ENCODE measurements around the gene PSMG3. TPM values are rescaled to one million over a fixed set of nuclear protein-coding genes. Genes with fewer than 3 reads are reported as not detected.

Gene PSMG3
- total RNA-seq, 4 donors from 2014 or later, result 13.5 to 39.7 (median 31.5) TPM

DNA sequence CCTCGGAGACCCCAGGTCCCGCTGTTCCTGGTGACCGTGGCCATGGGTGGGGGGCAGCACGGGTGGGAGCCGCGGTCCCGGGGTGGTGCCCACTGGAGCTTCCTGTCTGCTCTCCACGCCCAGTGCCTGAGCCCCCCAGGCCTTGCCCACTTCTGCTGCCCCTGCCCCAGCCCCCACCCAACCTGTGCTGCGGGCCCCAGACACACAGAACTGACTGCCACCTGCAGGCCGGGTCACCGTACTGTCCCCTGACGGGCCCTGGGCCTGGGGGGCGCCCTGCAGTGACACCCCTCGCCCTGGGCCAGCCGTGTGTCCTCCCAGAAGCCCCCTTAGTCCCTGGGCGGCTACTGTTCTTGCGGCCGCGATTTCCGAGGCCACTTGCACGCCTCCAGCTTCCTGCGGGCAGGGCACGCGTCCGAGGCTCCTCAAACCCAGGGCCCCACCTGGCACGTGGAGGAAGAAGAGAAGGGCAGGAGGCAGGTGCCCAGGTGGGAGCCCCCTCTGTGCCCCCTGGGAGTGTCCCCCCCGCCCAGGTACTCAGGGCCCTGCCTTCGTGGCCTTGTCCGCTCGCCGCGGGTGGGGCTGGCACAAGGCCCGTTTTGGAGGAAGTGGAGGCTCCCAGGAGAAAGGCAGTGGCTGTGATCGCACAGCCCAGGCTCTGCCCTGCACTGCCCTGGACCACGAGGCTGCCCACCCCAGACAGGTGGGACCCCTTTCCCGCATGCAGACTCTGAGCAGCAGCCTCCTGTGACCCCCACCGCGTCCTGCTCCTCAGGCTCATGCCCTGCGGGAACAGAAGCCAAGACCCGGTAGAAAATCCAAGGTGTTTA, 24.2 kb downstream of the PSMG3 start:
- TF ChIP-seq, protein P1, sequence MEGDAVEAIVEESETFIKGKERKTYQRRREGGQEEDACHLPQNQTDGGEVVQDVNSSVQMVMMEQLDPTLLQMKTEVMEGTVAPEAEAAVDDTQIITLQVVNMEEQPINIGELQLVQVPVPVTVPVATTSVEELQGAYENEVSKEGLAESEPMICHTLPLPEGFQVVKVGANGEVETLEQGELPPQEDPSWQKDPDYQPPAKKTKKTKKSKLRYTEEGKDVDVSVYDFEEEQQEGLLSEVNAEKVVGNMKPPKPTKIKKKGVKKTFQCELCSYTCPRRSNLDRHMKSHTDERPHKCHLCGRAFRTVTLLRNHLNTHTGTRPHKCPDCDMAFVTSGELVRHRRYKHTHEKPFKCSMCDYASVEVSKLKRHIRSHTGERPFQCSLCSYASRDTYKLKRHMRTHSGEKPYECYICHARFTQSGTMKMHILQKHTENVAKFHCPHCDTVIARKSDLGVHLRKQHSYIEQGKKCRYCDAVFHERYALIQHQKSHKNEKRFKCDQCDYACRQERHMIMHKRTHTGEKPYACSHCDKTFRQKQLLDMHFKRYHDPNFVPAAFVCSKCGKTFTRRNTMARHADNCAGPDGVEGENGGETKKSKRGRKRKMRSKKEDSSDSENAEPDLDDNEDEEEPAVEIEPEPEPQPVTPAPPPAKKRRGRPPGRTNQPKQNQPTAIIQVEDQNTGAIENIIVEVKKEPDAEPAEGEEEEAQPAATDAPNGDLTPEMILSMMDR (IDR thresholded peaks at IDR 0.05; ENCODE audit: low read depth), result no peak

DNA sequence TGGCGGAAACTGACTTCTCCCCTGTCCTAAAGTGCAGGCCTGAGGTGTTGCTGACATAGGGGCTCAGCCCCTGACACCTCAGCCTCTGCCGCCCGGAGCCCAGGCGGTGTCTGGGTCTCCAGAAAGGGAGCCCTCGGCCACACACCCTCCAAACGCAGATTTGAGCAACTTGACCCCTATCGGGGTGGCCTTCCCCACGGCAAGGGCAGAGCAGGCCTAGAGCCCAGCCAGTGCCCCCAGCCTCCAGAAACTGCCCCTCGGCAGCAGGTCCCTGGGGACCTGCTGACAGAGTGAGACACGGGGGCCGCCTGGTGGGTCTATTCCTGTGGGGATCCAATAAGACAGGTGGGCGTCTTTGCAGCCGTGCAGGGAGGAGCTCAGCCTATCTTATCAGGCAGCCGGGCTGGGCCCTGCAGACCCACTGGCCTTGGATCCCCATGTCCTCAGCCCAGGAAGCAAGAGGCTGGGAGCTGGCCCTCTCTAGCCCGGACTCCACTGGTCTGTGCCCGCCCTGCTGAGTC, 24.9 kb downstream of the PSMG3 start:
- TF ChIP-seq, protein P1 (IDR thresholded peaks at IDR 0.05; ENCODE audit: low read depth), result no peak

DNA sequence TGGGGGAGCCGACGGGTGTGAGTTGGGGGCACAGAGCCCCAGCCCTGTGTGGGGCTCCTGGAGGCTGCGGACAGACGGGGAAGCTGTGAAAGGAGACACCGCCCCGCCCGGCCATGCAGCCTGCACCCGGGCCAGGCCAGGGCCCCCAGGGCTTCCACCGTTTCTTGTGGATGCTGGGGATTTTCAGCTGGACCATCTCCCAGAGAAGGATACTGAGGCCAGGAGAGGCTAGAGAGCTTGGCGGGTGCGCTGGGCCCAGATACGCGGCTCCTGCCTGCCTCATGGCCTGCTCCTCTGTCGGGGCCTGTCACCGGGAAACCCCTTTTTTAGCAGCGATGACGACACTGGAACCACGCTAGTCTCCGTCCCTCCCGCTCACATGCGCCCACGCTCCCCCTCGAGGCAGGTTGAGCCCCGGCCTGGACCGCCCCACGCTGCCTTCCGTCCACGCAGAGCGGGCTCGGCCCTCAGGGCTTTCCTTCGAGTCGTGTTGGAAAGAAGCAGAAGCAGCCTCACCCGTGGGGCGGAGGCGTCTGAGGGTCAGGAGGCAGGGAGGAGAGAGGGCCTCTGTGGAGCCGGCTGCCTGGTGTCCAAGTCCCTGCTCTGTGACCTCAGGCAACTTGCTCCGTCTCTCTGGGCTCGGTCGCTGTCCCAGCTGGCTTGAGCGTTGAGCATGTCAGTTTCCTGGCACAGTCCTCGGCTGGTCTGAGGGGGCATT, 25.5 kb downstream of the PSMG3 start:
- TF ChIP-seq, protein P1 (IDR thresholded peaks at IDR 0.05; ENCODE audit: low read depth), result no peak

DNA sequence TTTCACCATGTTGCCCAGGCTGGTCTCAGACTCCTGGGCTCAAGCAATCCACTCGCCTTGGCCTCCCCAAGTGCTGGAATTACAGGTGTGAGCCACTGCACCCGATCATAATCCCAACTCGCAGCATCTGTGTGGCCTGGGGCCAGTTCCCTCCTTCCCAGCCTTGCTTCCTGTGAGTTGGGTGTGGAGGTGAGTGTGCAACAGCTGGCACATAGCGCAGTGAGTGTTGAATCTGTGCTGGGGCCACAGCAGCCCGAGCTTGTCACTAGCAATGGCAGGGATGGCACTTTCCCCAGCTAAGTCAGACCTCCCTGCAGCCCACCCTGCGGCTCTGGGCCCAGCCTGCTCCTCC, 26.0 kb downstream of the PSMG3 start:
- TF ChIP-seq, protein P1 (IDR thresholded peaks at IDR 0.05; ENCODE audit: low read depth), result no peak

DNA sequence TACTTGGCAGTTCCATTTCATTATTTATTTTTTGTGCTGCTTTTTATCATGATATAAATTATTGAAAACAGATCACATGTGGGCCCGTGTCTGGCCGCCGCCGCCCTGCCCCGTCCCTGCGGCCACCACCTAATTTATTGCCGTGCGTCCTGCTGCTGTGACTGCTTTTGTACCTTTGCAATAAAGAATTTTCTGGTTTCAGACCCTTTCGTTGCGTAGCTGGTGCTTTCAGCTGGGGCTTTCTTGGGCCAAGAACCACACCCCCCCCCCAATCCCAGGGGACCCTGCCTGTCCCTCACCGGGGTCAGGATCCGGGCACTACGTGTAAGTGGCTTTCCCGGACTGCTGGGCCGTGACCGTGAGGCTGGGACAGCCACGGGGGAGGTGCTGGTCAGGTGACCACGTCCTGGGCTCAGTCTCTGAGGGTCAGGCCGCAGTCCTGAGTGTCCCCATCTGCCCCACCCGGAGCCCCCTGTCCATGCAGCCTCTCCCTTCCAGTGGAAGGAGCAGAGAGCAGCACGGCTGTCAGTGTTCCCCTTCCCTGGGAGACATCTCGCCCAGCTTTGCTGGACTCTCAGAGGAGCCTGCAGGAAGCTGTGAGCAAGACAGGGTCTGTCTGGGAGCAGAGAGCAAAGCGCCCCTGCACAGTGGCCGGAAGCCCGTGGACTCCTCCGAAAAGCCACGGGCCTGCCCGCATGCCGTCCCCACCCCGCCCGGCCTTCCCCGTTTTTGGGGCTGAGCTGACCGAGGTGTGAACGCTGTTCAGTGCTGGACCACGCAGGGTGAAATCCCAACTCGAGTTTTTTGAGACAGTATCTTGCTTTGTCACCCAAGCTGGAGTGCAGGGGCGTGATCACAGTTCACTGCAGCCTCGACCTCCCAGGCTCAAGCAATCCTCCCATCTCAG, 26.7 kb downstream of the PSMG3 start:
- TF ChIP-seq, protein P1 (IDR thresholded peaks at IDR 0.05; ENCODE audit: low read depth), result no peak

DNA sequence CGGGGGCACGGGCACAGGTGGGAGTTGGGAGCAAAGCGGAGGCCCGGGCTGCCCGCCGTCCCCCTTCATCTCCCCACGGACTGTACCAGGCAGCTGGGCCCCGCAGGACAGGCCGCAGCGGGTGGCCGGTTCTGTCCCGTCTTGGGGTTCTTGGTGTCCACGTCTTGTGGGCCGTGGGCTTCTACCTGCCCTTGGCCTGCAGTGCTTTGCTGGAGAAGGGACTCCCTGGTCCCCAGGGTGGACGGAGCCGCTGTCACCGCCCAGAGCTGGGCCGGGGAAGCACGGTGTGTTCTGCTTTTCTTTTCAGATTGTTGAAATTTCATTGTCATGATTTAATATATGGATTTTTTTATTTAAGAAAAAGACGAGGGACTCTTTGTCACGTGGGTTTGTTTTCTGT, 27.5 kb downstream of the PSMG3 start:
- TF ChIP-seq, protein P1 (IDR thresholded peaks at IDR 0.05; ENCODE audit: low read depth), result no peak

All from subcutaneous adipose tissue (tissue), 4 donors.